Measurements from ENCODE around the gene SHANK1. TPM values are rescaled to one million over a fixed set of nuclear protein-coding genes. Genes with fewer than 3 reads are reported as not detected.

The SHANK1 gene
- total RNA-seq, 2 donors from 2014 or later, result 0.28 to 1.6 TPM

GRCh38 chr19:50676625-50677197 lies 42.9 kb downstream of the SHANK1 start:
- DNase-seq (ENCODE audit: low spot score) (no peak), ATAC-seq (ENCODE audit: insufficient number of reproducible peaks, low FRiP score, low read depth) (no peak)
- TF ChIP-seq CTCF (IDR thresholded peaks at IDR 0.05), result no peak
- Histone ChIP-seq H3K27me3 (replicated peaks; ENCODE audit: insufficient read depth) (no peaks in the 10 kb centered on the region), H3K4me3 (no peak overlapping the region), H3K27ac (no peak overlapping the region), H3K9me3 (no peaks in the 10 kb centered on the region), H3K36me3 (no peaks in the 10 kb centered on the region), H3K4me1 (ENCODE audit: control insufficient read depth in 1 of 2, low read depth in 2 of 2) (no peaks in the 10 kb centered on the region)

- ATAC-seq (ENCODE audit: insufficient number of reproducible peaks, low FRiP score, low read depth) (no peak), DNase-seq (ENCODE audit: low spot score) (no peak)
- no peaks in the 10 kb centered on the region for H3K36me3 ChIP-seq
- peaks cover 6% of the 10 kb centered on the region for H3K27me3 ChIP-seq (replicated peaks; ENCODE audit: insufficient read depth)
- no peak overlapping the region for H3K4me3 ChIP-seq
- no peak overlapping the region for H3K27ac ChIP-seq
- TF ChIP-seq CTCF (IDR thresholded peaks at IDR 0.05), result no peak
- H3K9me3 ChIP-seq, result no peaks in the 10 kb centered on the region
- H3K4me1 ChIP-seq (ENCODE audit: control insufficient read depth in 1 of 2, low read depth in 2 of 2), result no peaks in the 10 kb centered on the region
Observed at GRCh38 chr19:50673118-50673517, 46.5 kb downstream of the SHANK1 start.

- H3K9me3 ChIP-seq, result no peaks in the 10 kb centered on the region
- no peak for DNase-seq (ENCODE audit: low spot score)
- no peak overlapping the region for H3K27ac ChIP-seq
- no peak overlapping the region for H3K4me3 ChIP-seq
- H3K36me3 ChIP-seq, result no peaks in the 10 kb centered on the region
- no peak for TF ChIP-seq CTCF (IDR thresholded peaks at IDR 0.05)
- no peak for ATAC-seq (ENCODE audit: insufficient number of reproducible peaks, low FRiP score, low read depth)
- peaks cover 6% of the 10 kb centered on the region for H3K27me3 ChIP-seq (replicated peaks; ENCODE audit: insufficient read depth)
- H3K4me1 ChIP-seq (ENCODE audit: control insufficient read depth in 1 of 2, low read depth in 2 of 2), result peaks cover 0 to 8% of the 10 kb centered on the region in 2 donors
Observed at GRCh38 chr19:50670102-50670380, 49.6 kb downstream of the SHANK1 start.

- peaks cover 0 to 8% of the 10 kb centered on the region in 2 donors for H3K4me1 ChIP-seq (ENCODE audit: control insufficient read depth in 1 of 2, low read depth in 2 of 2)
- no peak for ATAC-seq (ENCODE audit: insufficient number of reproducible peaks, low FRiP score, low read depth)
- no peak overlapping the region for H3K27ac ChIP-seq
- no peaks in the 10 kb centered on the region for H3K9me3 ChIP-seq
- no peaks in the 10 kb centered on the region for H3K36me3 ChIP-seq
- H3K27me3 ChIP-seq (replicated peaks; ENCODE audit: insufficient read depth), result peaks cover 6% of the 10 kb centered on the region
- peak; percentile 53 for TF ChIP-seq CTCF (IDR thresholded peaks at IDR 0.05)
- H3K4me3 ChIP-seq, result no peak overlapping the region
- no peak for DNase-seq (ENCODE audit: low spot score)
Observed at GRCh38 chr19:50669302-50670101, 50.1 kb downstream of the SHANK1 start.

- TF ChIP-seq CTCF (IDR thresholded peaks at IDR 0.05), result no peak
- ATAC-seq (ENCODE audit: insufficient number of reproducible peaks, low FRiP score, low read depth) (no peak), DNase-seq (ENCODE audit: low spot score) (no peak)
- no peaks in the 10 kb centered on the region for H3K9me3 ChIP-seq
- no peak overlapping the region for H3K27ac ChIP-seq
- H3K4me1 ChIP-seq (ENCODE audit: control insufficient read depth in 1 of 2, low read depth in 2 of 2), result peaks cover 0 to 8% of the 10 kb centered on the region in 2 donors
- H3K4me3 ChIP-seq, result no peak overlapping the region
- no peaks in the 10 kb centered on the region for H3K36me3 ChIP-seq
- peaks cover 6% of the 10 kb centered on the region for H3K27me3 ChIP-seq (replicated peaks; ENCODE audit: insufficient read depth)
Observed at GRCh38 chr19:50668879-50669278, 50.7 kb downstream of the SHANK1 start.
